ENCODE data around the gene DKK3. TPM values are rescaled to one million over a fixed set of nuclear protein-coding genes. Genes with fewer than 3 reads are reported as not detected.

DKK3 gene
- polyA plus RNA-seq, 1 donor from 2014 or later: 43.6 TPM

DNA sequence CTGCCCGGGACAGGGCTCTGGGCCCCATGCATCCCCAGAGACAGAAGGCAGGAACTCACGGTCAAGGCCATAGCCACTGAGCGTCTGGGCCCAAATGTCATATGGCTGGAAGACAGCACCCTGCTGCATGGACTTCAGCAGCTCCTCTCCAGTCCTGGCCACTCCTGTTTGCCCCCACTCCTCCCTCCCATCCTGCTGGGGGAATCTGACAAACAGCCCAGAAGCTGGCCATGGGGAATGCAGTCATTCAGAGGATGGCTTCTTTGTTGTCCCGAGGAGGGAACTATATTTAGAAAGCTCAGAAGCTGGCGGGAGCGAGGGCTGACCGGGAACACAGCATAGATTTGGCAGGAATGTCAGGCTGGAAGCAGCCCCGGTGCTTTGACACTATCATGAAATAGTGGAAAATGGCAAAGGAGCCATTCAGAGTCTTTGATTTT, 35.0 kb downstream of the DKK3 start:
- Histone ChIP-seq H3K4me3 (ENCODE audit: low read length) (no peak overlapping the region), H3K4me2 (ENCODE audit: low read length) (no peak overlapping the region), H3K27me3 (ENCODE audit: insufficient read depth, low read depth, low read length) (no peaks in the 10 kb centered on the region), H4K20me1 (ENCODE audit: insufficient read depth) (no peaks in the 10 kb centered on the region), H3F3A (ENCODE audit: insufficient read depth, low read length, poor library complexity, severe bottlenecking) (no peaks in the 10 kb centered on the region), H3K79me2 (replicated peaks; ENCODE audit: insufficient read depth, low read length) (no peaks in the 10 kb centered on the region), H3K27ac (ENCODE audit: low read length) (no peak overlapping the region), H2AFZ (ENCODE audit: low read depth, low read length) (no peak overlapping the region), H3K9me2 (ENCODE audit: insufficient read depth, low read length) (no peaks in the 10 kb centered on the region), H3K9ac (ENCODE audit: low read length) (no peak overlapping the region), H3K36me3 (ENCODE audit: insufficient read depth, low read length) (no peaks in the 10 kb centered on the region), H3K9me3 (ENCODE audit: low read length) (no peaks in the 10 kb centered on the region)
- TF ChIP-seq, protein P1, sequence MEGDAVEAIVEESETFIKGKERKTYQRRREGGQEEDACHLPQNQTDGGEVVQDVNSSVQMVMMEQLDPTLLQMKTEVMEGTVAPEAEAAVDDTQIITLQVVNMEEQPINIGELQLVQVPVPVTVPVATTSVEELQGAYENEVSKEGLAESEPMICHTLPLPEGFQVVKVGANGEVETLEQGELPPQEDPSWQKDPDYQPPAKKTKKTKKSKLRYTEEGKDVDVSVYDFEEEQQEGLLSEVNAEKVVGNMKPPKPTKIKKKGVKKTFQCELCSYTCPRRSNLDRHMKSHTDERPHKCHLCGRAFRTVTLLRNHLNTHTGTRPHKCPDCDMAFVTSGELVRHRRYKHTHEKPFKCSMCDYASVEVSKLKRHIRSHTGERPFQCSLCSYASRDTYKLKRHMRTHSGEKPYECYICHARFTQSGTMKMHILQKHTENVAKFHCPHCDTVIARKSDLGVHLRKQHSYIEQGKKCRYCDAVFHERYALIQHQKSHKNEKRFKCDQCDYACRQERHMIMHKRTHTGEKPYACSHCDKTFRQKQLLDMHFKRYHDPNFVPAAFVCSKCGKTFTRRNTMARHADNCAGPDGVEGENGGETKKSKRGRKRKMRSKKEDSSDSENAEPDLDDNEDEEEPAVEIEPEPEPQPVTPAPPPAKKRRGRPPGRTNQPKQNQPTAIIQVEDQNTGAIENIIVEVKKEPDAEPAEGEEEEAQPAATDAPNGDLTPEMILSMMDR (IDR thresholded peaks at IDR 0.05; ENCODE audit: poor library complexity, severe bottlenecking): no peak
- no peak for TF ChIP-seq EZH2 (IDR thresholded peaks at IDR 0.05; ENCODE audit: borderline replicate concordance, insufficient read depth, low read length, poor library complexity, severe bottlenecking)
- TF ChIP-seq TAF1 (IDR thresholded peaks at IDR 0.05; ENCODE audit: low read depth): no peak
- no peak for TF ChIP-seq EP300 (conservative IDR thresholded peaks at IDR 0.05; ENCODE audit: poor library complexity, severe bottlenecking)
- TF ChIP-seq RAD21 (conservative IDR thresholded peaks at IDR 0.05): no peak
- no peak for TF ChIP-seq POLR2AphosphoS5 (IDR thresholded peaks at IDR 0.05)
- TF ChIP-seq SMC3 (conservative IDR thresholded peaks at IDR 0.05; ENCODE audit: poor library complexity): no peak
- TF ChIP-seq, protein P2, sequence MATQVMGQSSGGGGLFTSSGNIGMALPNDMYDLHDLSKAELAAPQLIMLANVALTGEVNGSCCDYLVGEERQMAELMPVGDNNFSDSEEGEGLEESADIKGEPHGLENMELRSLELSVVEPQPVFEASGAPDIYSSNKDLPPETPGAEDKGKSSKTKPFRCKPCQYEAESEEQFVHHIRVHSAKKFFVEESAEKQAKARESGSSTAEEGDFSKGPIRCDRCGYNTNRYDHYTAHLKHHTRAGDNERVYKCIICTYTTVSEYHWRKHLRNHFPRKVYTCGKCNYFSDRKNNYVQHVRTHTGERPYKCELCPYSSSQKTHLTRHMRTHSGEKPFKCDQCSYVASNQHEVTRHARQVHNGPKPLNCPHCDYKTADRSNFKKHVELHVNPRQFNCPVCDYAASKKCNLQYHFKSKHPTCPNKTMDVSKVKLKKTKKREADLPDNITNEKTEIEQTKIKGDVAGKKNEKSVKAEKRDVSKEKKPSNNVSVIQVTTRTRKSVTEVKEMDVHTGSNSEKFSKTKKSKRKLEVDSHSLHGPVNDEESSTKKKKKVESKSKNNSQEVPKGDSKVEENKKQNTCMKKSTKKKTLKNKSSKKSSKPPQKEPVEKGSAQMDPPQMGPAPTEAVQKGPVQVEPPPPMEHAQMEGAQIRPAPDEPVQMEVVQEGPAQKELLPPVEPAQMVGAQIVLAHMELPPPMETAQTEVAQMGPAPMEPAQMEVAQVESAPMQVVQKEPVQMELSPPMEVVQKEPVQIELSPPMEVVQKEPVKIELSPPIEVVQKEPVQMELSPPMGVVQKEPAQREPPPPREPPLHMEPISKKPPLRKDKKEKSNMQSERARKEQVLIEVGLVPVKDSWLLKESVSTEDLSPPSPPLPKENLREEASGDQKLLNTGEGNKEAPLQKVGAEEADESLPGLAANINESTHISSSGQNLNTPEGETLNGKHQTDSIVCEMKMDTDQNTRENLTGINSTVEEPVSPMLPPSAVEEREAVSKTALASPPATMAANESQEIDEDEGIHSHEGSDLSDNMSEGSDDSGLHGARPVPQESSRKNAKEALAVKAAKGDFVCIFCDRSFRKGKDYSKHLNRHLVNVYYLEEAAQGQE (IDR thresholded peaks at IDR 0.05; ENCODE audit: borderline replicate concordance): no peak
- TF ChIP-seq MXI1 (conservative IDR thresholded peaks at IDR 0.05; ENCODE audit: poor library complexity, severe bottlenecking): no peak

GRCh38 chr11:11972730-11973341, 35.6 kb downstream of the DKK3 start:
- no peak overlapping the region for H2AFZ ChIP-seq (ENCODE audit: low read depth, low read length)
- no peak overlapping the region for H3K9ac ChIP-seq (ENCODE audit: low read length)
- no peaks in the 10 kb centered on the region for H3F3A ChIP-seq (ENCODE audit: insufficient read depth, low read length, poor library complexity, severe bottlenecking)
- H3K9me3 ChIP-seq (ENCODE audit: low read length): no peaks in the 10 kb centered on the region
- no peak overlapping the region for H3K27ac ChIP-seq (ENCODE audit: low read length)
- H3K4me3 ChIP-seq (ENCODE audit: low read length): no peak overlapping the region
- H3K27me3 ChIP-seq (ENCODE audit: insufficient read depth, low read depth, low read length): no peaks in the 10 kb centered on the region
- no peak overlapping the region for H3K4me2 ChIP-seq (ENCODE audit: low read length)
- no peaks in the 10 kb centered on the region for H3K79me2 ChIP-seq (replicated peaks; ENCODE audit: insufficient read depth, low read length)
- TF ChIP-seq POLR2AphosphoS5 (IDR thresholded peaks at IDR 0.05) (no peak), RAD21 (conservative IDR thresholded peaks at IDR 0.05) (no peak), SMC3 (conservative IDR thresholded peaks at IDR 0.05; ENCODE audit: poor library complexity) (no peak), EP300 (conservative IDR thresholded peaks at IDR 0.05; ENCODE audit: poor library complexity, severe bottlenecking) (no peak), TAF1 (IDR thresholded peaks at IDR 0.05; ENCODE audit: low read depth) (no peak), EZH2 (IDR thresholded peaks at IDR 0.05; ENCODE audit: borderline replicate concordance, insufficient read depth, low read length, poor library complexity, severe bottlenecking) (no peak), MXI1 (conservative IDR thresholded peaks at IDR 0.05; ENCODE audit: poor library complexity, severe bottlenecking) (no peak)
- TF ChIP-seq, protein P1 (IDR thresholded peaks at IDR 0.05; ENCODE audit: poor library complexity, severe bottlenecking): no peak
- TF ChIP-seq, protein P2 (IDR thresholded peaks at IDR 0.05; ENCODE audit: borderline replicate concordance): no peak
- H3K36me3 ChIP-seq (ENCODE audit: insufficient read depth, low read length): no peaks in the 10 kb centered on the region
- H4K20me1 ChIP-seq (ENCODE audit: insufficient read depth): no peaks in the 10 kb centered on the region
- no peaks in the 10 kb centered on the region for H3K9me2 ChIP-seq (ENCODE audit: insufficient read depth, low read length)

Measured in neural cell (in vitro differentiated cells).